ENCODE results near the gene C17orf107.
"Not testable (repeated sequence)": the region's sequence is repeated elsewhere in the genome, so short reads cannot be mapped to it uniquely, and the experiment has no call there.

The C17orf107 gene

DNA sequence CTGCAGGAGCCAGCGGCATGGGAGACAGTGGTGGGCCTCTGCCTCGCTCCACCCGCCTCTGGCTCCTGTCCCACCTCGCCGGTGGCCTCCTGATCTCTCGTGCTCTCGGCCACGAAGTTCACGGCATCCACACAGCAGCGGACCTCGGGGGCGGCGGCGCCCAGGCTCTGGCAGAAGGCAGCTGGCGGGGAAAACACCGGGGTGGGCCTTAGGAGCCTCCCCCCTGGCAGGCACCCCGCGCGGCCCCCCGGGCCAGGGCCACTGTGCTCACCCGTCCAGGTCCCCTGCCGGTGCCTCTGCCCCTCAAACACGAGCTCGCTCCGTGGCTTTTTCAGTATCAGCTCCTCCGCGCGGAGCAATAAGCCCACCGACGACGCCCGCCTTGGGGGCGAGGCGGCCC is 409 bp upstream of the C17orf107 start:
- in situ Hi-C loops (cut with HindIII; ENCODE audit: low sequenced_read_pairs) = no loop called here

GRCh38 chr17:4900231-4901107 is 1.1 kb downstream of the C17orf107 start:
- in situ Hi-C loops (cut with HindIII; ENCODE audit: low sequenced_read_pairs) = no loop called here

- in situ Hi-C loops (cut with HindIII; ENCODE audit: low sequenced_read_pairs) = no loop called here
These were observed 1.8 kb downstream of the C17orf107 start for GRCh38 chr17:4901108-4901647.

GRCh38 chr17:4901648-4902344 is 2.5 kb downstream of the C17orf107 start:
- in situ Hi-C loops (cut with HindIII; ENCODE audit: low sequenced_read_pairs) = no loop called here

- in situ Hi-C loops (cut with HindIII; ENCODE audit: low sequenced_read_pairs) = no loop called here
These were observed 3.2 kb downstream of the C17orf107 start for GRCh38 chr17:4902540-4902939.

- in situ Hi-C loops (cut with HindIII; ENCODE audit: low sequenced_read_pairs) = no loop called here
These were observed 3.9 kb downstream of the C17orf107 start, which contains the start of gene CHRNE for GRCh38 chr17:4903051-4903818. Gene CHRNE (minus strand): TSS chr17:4903098. CDS start chr17:4903063, 35 bp downstream.

- in situ Hi-C loops (cut with HindIII; ENCODE audit: low sequenced_read_pairs) = not testable (repeated sequence)
These were observed 7.3 kb downstream of the C17orf107 start for GRCh38 chr17:4906642-4907041.

GRCh38 chr17:4908301-4908700 is 9.0 kb downstream of the C17orf107 start:
- in situ Hi-C loops (cut with HindIII; ENCODE audit: low sequenced_read_pairs) = no loop called here

GRCh38 chr17:4908711-4909496 is 9.6 kb downstream of the C17orf107 start:
- in situ Hi-C loops (cut with HindIII; ENCODE audit: low sequenced_read_pairs) = no loop called here

DNA sequence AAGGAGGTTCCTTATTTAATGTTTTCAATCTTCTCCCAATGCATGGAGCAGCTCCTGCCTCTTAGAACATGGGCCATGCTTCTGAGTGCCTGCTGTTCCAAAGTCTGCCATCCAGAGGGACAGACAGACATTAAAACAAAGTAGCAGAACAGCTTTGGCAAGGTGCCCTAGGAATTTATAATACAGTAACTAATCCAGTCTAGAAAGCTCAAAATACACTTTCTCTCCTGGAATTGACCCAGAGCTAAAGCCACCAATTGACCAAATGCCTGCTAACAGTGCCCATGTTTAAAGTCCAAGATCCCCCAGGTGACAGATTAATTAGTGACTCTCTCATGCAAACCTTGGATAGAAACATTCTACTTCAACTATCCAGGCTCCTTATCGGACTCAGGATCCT is 14.7 kb downstream of the C17orf107 start:
- in situ Hi-C loops (cut with HindIII; ENCODE audit: low sequenced_read_pairs) = no loop called here

- in situ Hi-C loops (cut with HindIII; ENCODE audit: low sequenced_read_pairs) = not testable (repeated sequence)
These were observed 15.2 kb downstream of the C17orf107 start for GRCh38 chr17:4914551-4914950.

DNA sequence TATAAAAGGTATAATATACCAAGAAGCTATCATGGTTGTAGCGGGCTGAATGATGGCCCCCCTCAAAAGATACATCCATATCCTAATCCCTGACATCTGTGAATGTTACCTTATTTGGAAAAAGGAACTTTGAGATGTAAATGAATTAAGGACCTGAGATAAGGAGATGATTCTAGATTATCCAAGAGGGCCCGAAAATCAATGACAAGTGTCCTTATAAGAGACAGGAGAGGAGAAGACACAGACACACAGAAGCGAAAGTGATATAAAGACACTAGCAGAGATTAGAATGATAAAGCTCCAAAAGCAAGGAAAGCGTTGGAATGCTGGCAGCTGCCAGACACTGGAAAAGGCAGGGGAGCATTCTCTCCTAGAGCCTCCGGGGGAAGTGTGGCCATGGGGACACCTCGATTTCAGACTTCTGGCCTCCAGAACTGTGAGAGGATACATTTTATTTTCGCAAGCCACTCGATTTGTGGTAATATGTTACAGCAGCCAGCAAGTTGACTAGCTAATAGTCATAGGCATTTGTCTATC is 20.2 kb downstream of the C17orf107 start:
- in situ Hi-C loops (cut with HindIII; ENCODE audit: low sequenced_read_pairs) = no loop called here

DNA sequence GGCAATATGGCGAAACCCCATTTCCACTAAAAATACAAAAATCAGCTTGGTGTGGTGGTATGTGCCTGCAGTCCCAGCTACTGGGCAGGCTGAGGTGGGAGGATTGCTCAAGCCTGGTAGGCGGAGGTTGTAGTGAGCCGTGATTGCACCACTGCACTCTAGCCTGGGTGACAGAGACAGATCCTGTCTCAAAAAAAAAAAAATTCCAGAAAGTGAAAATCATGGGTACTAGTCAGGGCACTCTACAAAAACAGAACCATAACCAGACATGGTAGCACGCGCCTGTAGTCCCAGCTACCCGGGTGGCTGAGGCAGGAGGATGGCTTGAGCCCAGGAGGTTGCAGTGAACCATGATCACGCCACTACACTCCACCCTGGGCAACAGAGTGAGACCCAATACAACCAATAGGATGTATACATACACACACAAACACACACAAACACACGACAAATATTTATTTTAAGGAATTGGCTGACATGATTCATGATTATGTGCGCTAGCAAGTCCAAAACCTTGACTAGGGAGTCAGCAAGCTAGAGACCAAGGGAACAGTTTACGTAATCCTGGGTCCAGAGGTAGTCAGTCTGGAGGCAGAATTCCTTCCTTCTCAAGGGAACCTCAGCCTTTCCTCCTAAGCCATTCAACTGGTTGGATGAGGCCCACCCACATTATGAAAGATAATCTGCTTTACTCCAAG is 21.2 kb downstream of the C17orf107 start:
- in situ Hi-C loops (cut with HindIII; ENCODE audit: low sequenced_read_pairs) = no loop called here

GRCh38 chr17:4921320-4921719 is 22.0 kb downstream of the C17orf107 start:
- in situ Hi-C loops (cut with HindIII; ENCODE audit: low sequenced_read_pairs) = no loop called here

DNA sequence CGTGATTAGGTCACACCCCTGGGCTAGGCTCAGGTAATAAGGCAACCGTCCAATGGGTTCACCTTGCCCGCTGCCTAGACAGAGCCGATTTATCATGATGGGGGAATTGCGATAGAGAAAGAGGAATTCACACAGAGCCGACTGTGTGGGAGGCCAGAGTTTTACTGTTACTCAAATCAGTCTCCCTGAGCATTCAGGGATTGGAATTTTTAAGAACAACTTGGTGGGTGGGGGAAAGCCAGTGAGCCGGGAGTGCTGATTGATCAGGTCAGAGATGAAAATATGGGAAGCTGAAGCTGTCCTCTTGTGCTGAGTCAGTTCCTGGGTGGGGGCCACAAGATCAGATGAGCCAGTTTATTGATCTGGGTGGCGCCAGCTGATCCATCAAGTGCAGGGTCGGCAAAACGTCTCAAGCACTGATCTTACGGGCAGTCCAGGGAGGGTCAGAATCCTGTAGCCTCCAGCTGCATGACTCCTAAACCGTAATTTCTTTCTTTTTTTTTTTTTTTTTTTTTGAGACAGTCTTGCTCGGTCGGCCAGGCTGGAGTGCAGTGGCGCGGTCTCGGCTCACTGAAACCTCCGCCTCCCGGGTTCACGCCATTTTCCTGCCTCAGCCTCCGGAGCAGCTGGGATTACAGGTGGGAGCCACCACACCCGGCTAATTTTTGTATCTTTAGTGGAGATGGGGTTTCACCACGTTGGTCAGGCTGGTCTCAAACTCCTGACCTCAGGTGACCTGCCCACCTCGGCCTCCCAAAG is 27.4 kb downstream of the C17orf107 start:
- in situ Hi-C loops (cut with HindIII; ENCODE audit: low sequenced_read_pairs) = not testable (repeated sequence)

GRCh38 chr17:4928881-4929280 is 29.5 kb downstream of the C17orf107 start:
- in situ Hi-C loops (cut with HindIII; ENCODE audit: low sequenced_read_pairs) = no loop called here

DNA sequence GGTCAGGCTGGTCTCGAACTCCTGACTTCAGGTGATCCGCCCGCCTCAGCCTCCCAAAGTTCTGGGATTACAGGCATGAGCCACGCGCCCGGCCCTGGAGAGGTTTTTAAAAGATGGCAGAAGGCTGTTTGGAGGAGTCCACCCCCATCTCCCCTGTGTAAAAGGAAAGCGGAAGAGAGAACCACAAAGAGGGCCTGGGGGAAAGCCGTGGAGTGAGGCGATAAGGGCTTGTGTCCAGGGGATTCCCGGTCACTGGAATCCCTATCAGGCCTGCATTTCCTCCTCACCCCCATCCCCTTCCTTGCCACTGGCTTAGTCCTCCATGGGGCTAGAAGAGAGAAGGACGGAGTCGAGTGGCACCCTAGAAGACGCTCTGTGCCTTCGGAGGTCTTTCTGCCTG is 32.6 kb downstream of the C17orf107 start, which contains the start of gene GP1BA:
Gene GP1BA, plus strand, starts transcription at position 315 of the 400 bp plus-strand sequence. CDS start 328 bp downstream, outside the sequence.
- in situ Hi-C loops (cut with HindIII; ENCODE audit: low sequenced_read_pairs) = no loop called here

DNA sequence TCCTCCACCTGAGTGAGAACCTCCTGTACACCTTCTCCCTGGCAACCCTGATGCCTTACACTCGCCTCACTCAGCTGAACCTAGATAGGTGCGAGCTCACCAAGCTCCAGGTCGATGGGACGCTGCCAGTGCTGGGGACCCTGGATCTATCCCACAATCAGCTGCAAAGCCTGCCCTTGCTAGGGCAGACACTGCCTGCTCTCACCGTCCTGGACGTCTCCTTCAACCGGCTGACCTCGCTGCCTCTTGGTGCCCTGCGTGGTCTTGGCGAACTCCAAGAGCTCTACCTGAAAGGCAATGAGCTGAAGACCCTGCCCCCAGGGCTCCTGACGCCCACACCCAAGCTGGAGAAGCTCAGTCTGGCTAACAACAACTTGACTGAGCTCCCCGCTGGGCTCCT is 33.4 kb downstream of the C17orf107 start:
- in situ Hi-C loops (cut with HindIII; ENCODE audit: low sequenced_read_pairs) = no loop called here
